Right lobe of liver (tissue), 6 donors: ENCODE data around the gene CDK17. TPM values are rescaled to one million over a fixed set of nuclear protein-coding genes. Genes with fewer than 3 reads are reported as not detected.
A peak's percentile ranks its signal among the peaks of the same experiment; 100 is the strongest.

Experiments
- ATAC-seq, 4 donors: fragments of 200-7000 bp; cut with Tn5 transposase; one replicate each; pipeline ENCODE4 v1.9.1; 2020; ENCODE audit warnings: mild to moderate bottlenecking in 4 of 4, moderate library complexity in 4 of 4
- DNase-seq, 3 donors: peaks; one replicate each; pipeline ENCODE4 v3.0.0-alpha.2; 2020
- H3K27ac ChIP-seq, 3 donors: fragments of 200-600 bp; one replicate each; pipeline ENCODE4 v1.8.0; 2022
- H3K27me3 ChIP-seq, 2 donors: fragments of 200-600 bp; one replicate each; pipeline ENCODE4 v1.8.0; 2022
- H3K36me3 ChIP-seq, 4 donors: fragments of 200-600 bp; sonication (generic) in 1 of 4; one replicate each; pipeline versions ENCODE4 v1.5.1 to v1.8.0; 2017 to 2022; ENCODE audit warnings: control low read depth in 1 of 4
- H3K4me1 ChIP-seq, 4 donors: fragments of 200-600 bp; sonication (generic) in 1 of 4; one replicate each; pipeline versions ENCODE4 v1.5.1 to v1.8.0; 2017 to 2022; ENCODE audit warnings: control low read depth in 1 of 4
- H3K4me3 ChIP-seq, 3 donors: fragments of 200-600 bp; one replicate each; pipeline ENCODE4 v1.8.0; 2022
- H3K9me3 ChIP-seq, 4 donors: fragments of 200-600 bp; sonication (generic) in 1 of 4; one replicate each; pipeline versions ENCODE4 v1.5.1 to v1.8.0; 2017 to 2022; ENCODE audit warnings: control low read depth in 1 of 4
- CTCF ChIP-seq, 4 donors: fragments of 200-600 bp in 3 of 4; fragments of 450-650 bp in 1 of 4; IDR thresholded peaks; one replicate each; pipeline versions ENCODE4 v1.5.1 to v1.8.0; 2016 to 2022; ENCODE audit warnings: antibody characterized with exemption in 4 of 4, mild to moderate bottlenecking in 2 of 4
- POLR2A ChIP-seq: fragments of 450-650 bp; IDR thresholded peaks from one replicate; pipeline ENCODE4 v1.6.1; 2017; ENCODE audit warnings: antibody characterized with exemption, mild to moderate bottlenecking
- WGBS: methylation state at CpG from one replicate; pipeline ENCODE4 v1.1.6; 2018; ENCODE audit warnings: low coverage, low lambda C conversion rate; ENCODE audit not compliant: insufficient coverage; ENCODE audit errors: missing lambda C conversion rate; 5-methylcytosine and 5-hydroxymethylcytosine counted together
- intact Hi-C, 2 donors: fragments of 100-400 bp; cut with DNase I; formaldehyde crosslinking; loops; one replicate each; pipeline versions ENCODE4 v1.11.2 to v1.14.1; 2022
- total RNA-seq, 6 experiments: library from RNA; depleted of rRNA in 2 of 6; stranded (reverse); fragments of >200 nt in 2 of 6; fragmentation: NEBNext Ultra II Directional in 3 of 6; extraction: Animal tissue kit (Norgen Biotek cat#: 25700) in 3 of 6; gene quantifications; one replicate each; pipeline versions ENCODE4 v1.1.0 to v1.2.4, GENCODE V29; 2016 to 2023
- donor health status: DM: no; HTN: yes; CAD: no.
- donor health status: DM: no; HTN: no; CAD: no.
- donor health status: DM: no; HTN: no; CAD: no.
- donor health status: DM: no; HTN: yes; CAD: no.
- donor health status: DM: no; HTN: yes; CAD: no.

Gene CDK17
- total RNA-seq, 6 experiments from 2014 or later, result 8.9 to 16.1 (median 13.7) TPM

- peak overlapping the region in 2 of 3 donors; percentile 54 to 61 for H3K27ac ChIP-seq
- H3K27me3 ChIP-seq, result no peaks in the 10 kb centered on the region
- ATAC-seq, result no peak
- intact Hi-C loops, result no loop called here
- no peaks in the 10 kb centered on the region for H3K36me3 ChIP-seq
- no peaks in the 10 kb centered on the region for H3K4me1 ChIP-seq
- TF ChIP-seq POLR2A, result no peak
- TF ChIP-seq CTCF (IDR thresholded peaks at IDR 0.05), result no peak
- no peak overlapping the region for H3K4me3 ChIP-seq
- 91% methylated on average over 10 of the region's 10 CpGs for WGBS
- DNase-seq, result no peak
- H3K9me3 ChIP-seq, result no peaks in the 10 kb centered on the region
These were observed 44.2 kb upstream of the CDK17 start for GRCh38 chr12:96444399-96444798.

GRCh38 chr12:96442906-96443305 lies 42.7 kb upstream of the CDK17 start:
- TF ChIP-seq CTCF (IDR thresholded peaks at IDR 0.05), result no peak
- TF ChIP-seq POLR2A, result no peak

GRCh38 chr12:96441816-96442215 lies 41.6 kb upstream of the CDK17 start:
- H3K27ac ChIP-seq, result no peak overlapping the region
- TF ChIP-seq POLR2A (no peak), CTCF (IDR thresholded peaks at IDR 0.05) (no peak)
- intact Hi-C loops, result no loop called here
- ATAC-seq (no peak), DNase-seq (no peak)
- WGBS, result 18% methylated on average over 2 of the region's 3 CpGs
- H3K9me3 ChIP-seq, result no peaks in the 10 kb centered on the region
- H3K27me3 ChIP-seq, result no peaks in the 10 kb centered on the region
- H3K36me3 ChIP-seq, result no peaks in the 10 kb centered on the region
- no peak overlapping the region for H3K4me3 ChIP-seq
- no peaks in the 10 kb centered on the region for H3K4me1 ChIP-seq

More at GRCh38 chr12:96442906-96443305, 42.7 kb upstream of the CDK17 start:
- H3K27ac ChIP-seq, result no peak overlapping the region
- H3K4me1 ChIP-seq, result no peaks in the 10 kb centered on the region
- no peaks in the 10 kb centered on the region for H3K9me3 ChIP-seq
- ATAC-seq (no peak), DNase-seq (no peak)
- no peaks in the 10 kb centered on the region for H3K27me3 ChIP-seq
- H3K4me3 ChIP-seq, result no peak overlapping the region
- H3K36me3 ChIP-seq, result no peaks in the 10 kb centered on the region
- 76% methylated on average over 3 of the region's 3 CpGs for WGBS
- intact Hi-C loops, result no loop called here

GRCh38 chr12:96438330-96438729 lies 38.1 kb upstream of the CDK17 start:
- H3K27ac ChIP-seq, result no peak overlapping the region
- 75% methylated on average over 3 of the region's 3 CpGs for WGBS
- TF ChIP-seq POLR2A (no peak), CTCF (IDR thresholded peaks at IDR 0.05) (no peak)
- H3K4me1 ChIP-seq, result no peaks in the 10 kb centered on the region
- DNase-seq (no peak), ATAC-seq (no peak)
- H3K9me3 ChIP-seq, result no peaks in the 10 kb centered on the region
- H3K36me3 ChIP-seq, result no peaks in the 10 kb centered on the region
- H3K27me3 ChIP-seq, result no peaks in the 10 kb centered on the region
- intact Hi-C loops, result no loop called here
- H3K4me3 ChIP-seq, result no peak overlapping the region

- Histone ChIP-seq H3K4me3 (no peak overlapping the region), H3K36me3 (no peaks in the 10 kb centered on the region), H3K9me3 (no peaks in the 10 kb centered on the region), H3K27me3 (no peaks in the 10 kb centered on the region), H3K4me1 (no peaks in the 10 kb centered on the region), H3K27ac (no peak overlapping the region)
- intact Hi-C loops, result no loop called here
- DNase-seq (no peak), ATAC-seq (no peak)
- no peak for TF ChIP-seq POLR2A
- TF ChIP-seq CTCF (IDR thresholded peaks at IDR 0.05), result no peak
- 18% methylated on average over 1 of the region's 1 CpG for WGBS
These were observed 36.9 kb upstream of the CDK17 start for GRCh38 chr12:96437171-96437445.
